HG02852 (cell line): ENCODE data around the gene CCDC77.

Experiments
- ATAC-seq: cut with Tn5 transposase; IDR thresholded peaks from one replicate; pipeline ENCODE4 v1.9.1; 2021; ENCODE audit warnings: mild to moderate bottlenecking, moderate library complexity; ENCODE audit not compliant: unreplicated experiment

Gene CCDC77

GRCh38 chr12:450438-450837, 49.0 kb downstream of the CCDC77 start:
- ATAC-seq: no peak

GRCh38 chr12:452667-453210, 51.3 kb downstream of the CCDC77 start:
- ATAC-seq: no peak

GRCh38 chr12:454833-455232, 53.4 kb downstream of the CCDC77 start:
- no peak for ATAC-seq

GRCh38 chr12:455821-456220, 54.4 kb downstream of the CCDC77 start:
- no peak for ATAC-seq

- ATAC-seq: no peak
Measured at GRCh38 chr12:457676-458075, 56.2 kb downstream of the CCDC77 start.

- ATAC-seq: no peak
Measured at GRCh38 chr12:459050-459429, 57.6 kb downstream of the CCDC77 start.

- ATAC-seq: no peak
Measured at GRCh38 chr12:459430-460258, 58.2 kb downstream of the CCDC77 start, which contains the start of gene B4GALNT3. Gene B4GALNT3, plus strand, starts transcription at chr12:459939. Its CDS starts 438 bp downstream, at chr12:460377.

- ATAC-seq: no peak
Measured at GRCh38 chr12:460261-461230, 59.1 kb downstream of the CCDC77 start.

GRCh38 chr12:461425-461824, 60.0 kb downstream of the CCDC77 start:
- ATAC-seq: no peak

GRCh38 chr12:462936-463705, 61.7 kb downstream of the CCDC77 start:
- no peak for ATAC-seq

- ATAC-seq: no peak
Measured at GRCh38 chr12:464484-465267, 63.2 kb downstream of the CCDC77 start.

- ATAC-seq: no peak
Measured at GRCh38 chr12:466039-466438, 64.6 kb downstream of the CCDC77 start.

- no peak for ATAC-seq
Measured at GRCh38 chr12:466762-467161, 65.3 kb downstream of the CCDC77 start.

GRCh38 chr12:467591-467990, 66.1 kb downstream of the CCDC77 start:
- no peak for ATAC-seq

- no peak for ATAC-seq
Measured at GRCh38 chr12:468671-469389, 67.4 kb downstream of the CCDC77 start.

- no peak for ATAC-seq
Measured at GRCh38 chr12:470133-470532, 68.7 kb downstream of the CCDC77 start.

GRCh38 chr12:473198-473597, 71.8 kb downstream of the CCDC77 start:
- ATAC-seq: no peak

GRCh38 chr12:473863-474577, 72.6 kb downstream of the CCDC77 start:
- ATAC-seq: no peak

- ATAC-seq: no peak
Measured at GRCh38 chr12:475286-475685, 73.8 kb downstream of the CCDC77 start.
